DOHH2 (cell line): ENCODE data around the gene GGT7.

Experiments
- H3F3A ChIP-seq: fragments of 200-600 bp; sonication (generic), shearing (Covaris generic); 2 replicates; pipeline ENCODE4 v1.6.0; 2016; ENCODE audit warnings: antibody characterized with exemption, mild to moderate bottlenecking; ENCODE audit not compliant: control insufficient read depth, insufficient read depth
- H3K27ac ChIP-seq: fragments of 200-600 bp; sonication (generic); 2 replicates; pipeline ENCODE4 v1.5.1; 2014; ENCODE audit warnings: low read depth, mild to moderate bottlenecking, low read length, moderate library complexity
- H3K27me3 ChIP-seq: fragments of 200-600 bp; sonication (generic); 2 replicates; pipeline ENCODE4 v1.6.1; 2014; ENCODE audit warnings: mild to moderate bottlenecking, low read length, mixed read lengths; ENCODE audit not compliant: control insufficient read depth
- H3K36me3 ChIP-seq: fragments of 200-600 bp; sonication (generic); 2 replicates; pipeline ENCODE4 v1.6.1; 2014; ENCODE audit warnings: mild to moderate bottlenecking, low read length, moderate library complexity, mixed read lengths; ENCODE audit not compliant: control insufficient read depth
- H3K4me1 ChIP-seq: fragments of 200-600 bp; sonication (generic); 2 replicates; pipeline ENCODE4 v1.6.1; 2014; ENCODE audit warnings: mild to moderate bottlenecking, low read length, mixed read lengths; ENCODE audit not compliant: control insufficient read depth
- H3K4me2 ChIP-seq: fragments of 200-600 bp; sonication (generic); 2 replicates; pipeline ENCODE4 v1.6.0; 2014; ENCODE audit warnings: mild to moderate bottlenecking, low read length, moderate library complexity
- H3K4me3 ChIP-seq: fragments of 200-600 bp; sonication (generic); 2 replicates; pipeline ENCODE4 v1.5.1; 2014; ENCODE audit warnings: mild to moderate bottlenecking, low read length, mixed read lengths
- H3K79me2 ChIP-seq: fragments of 200-600 bp; sonication (generic); 2 replicates; pipeline ENCODE4 v1.6.1; 2014; ENCODE audit warnings: mild to moderate bottlenecking, low read length, mixed read lengths; ENCODE audit not compliant: control insufficient read depth
- H3K9me2 ChIP-seq: fragments of 200-600 bp; sonication (generic); replicated peaks from 2 replicates; pipeline ENCODE4 v1.6.1; 2014; ENCODE audit warnings: mild to moderate bottlenecking, low read length, mixed read lengths; ENCODE audit not compliant: control insufficient read depth
- H3K9me3 ChIP-seq: fragments of 200-600 bp; sonication (generic); 2 replicates; pipeline ENCODE4 v1.6.1; 2014; ENCODE audit warnings: antibody characterized with exemption, low read length, mixed read lengths; ENCODE audit not compliant: control insufficient read depth, insufficient read depth
- H4K20me1 ChIP-seq: fragments of 200-600 bp; sonication (generic); 2 replicates; pipeline ENCODE4 v1.6.0; 2014; ENCODE audit warnings: low read depth, mild to moderate bottlenecking, antibody characterized with exemption, low read length, moderate library complexity; ENCODE audit not compliant: control insufficient read depth, insufficient read depth
- CTCF ChIP-seq: fragments of 200-600 bp; sonication (generic); IDR thresholded peaks from one replicate; pipeline ENCODE4 v1.5.1; 2014; ENCODE audit warnings: antibody characterized with exemption, mild to moderate bottlenecking, low read depth, low read length; ENCODE audit not compliant: poor library complexity, severe bottlenecking
- EZH2phosphoT487 ChIP-seq: fragments of 200-600 bp; sonication (generic); IDR thresholded peaks from 2 replicates; pipeline ENCODE4 v1.6.1; 2017; ENCODE audit warnings: borderline replicate concordance, mild to moderate bottlenecking, antibody characterized with exemption, low read length, moderate library complexity, mixed read lengths

The GGT7 gene

GRCh38 chr20:34829191-34829590 is 43.5 kb downstream of the GGT7 start:
- peaks cover under 1% of the 10 kb centered on the region; the same call in 1 of the 2 replicates for H4K20me1 ChIP-seq
- peaks cover 14% of the 10 kb centered on the region for H3K79me2 ChIP-seq
- no peak overlapping the region for H3K4me3 ChIP-seq
- peaks cover 16% of the 10 kb centered on the region for H3K27me3 ChIP-seq
- H3F3A ChIP-seq: peaks cover 5% of the 10 kb centered on the region; the same call in 1 of the 2 replicates
- H3K9me2 ChIP-seq: no peaks in the 10 kb centered on the region
- H3K36me3 ChIP-seq: peaks cover 4% of the 10 kb centered on the region; the same call in 1 of the 2 replicates
- TF ChIP-seq CTCF (peak; percentile 14), EZH2phosphoT487 (no peak)
- peak overlapping the region; percentile 40 for H3K4me2 ChIP-seq
- peak overlapping the region; percentile 27; the same call in 1 of the 2 replicates for H3K27ac ChIP-seq
- peaks cover 39% of the 10 kb centered on the region for H3K4me1 ChIP-seq
- H3K9me3 ChIP-seq: no peaks in the 10 kb centered on the region

GRCh38 chr20:34825530-34826362 is 46.9 kb downstream of the GGT7 start, which contains the start of gene NCOA6:
Gene NCOA6, minus strand, starts transcription at chr20:34825651. Its CDS starts 43,296 bp downstream, at chr20:34782355.
- Histone ChIP-seq H3K79me2 (peaks cover 46% of the 10 kb centered on the region), H3F3A (peaks cover 5% of the 10 kb centered on the region; the same call in 1 of the 2 replicates), H3K9me3 (no peaks in the 10 kb centered on the region), H4K20me1 (peaks cover 15% of the 10 kb centered on the region; the same call in 1 of the 2 replicates), H3K4me3 (peak within 1 kb of the TSS; percentile 100), H3K4me1 (peaks cover 41% of the 10 kb centered on the region), H3K27ac (peak within 1 kb of the TSS; percentile 61), H3K36me3 (peaks cover 7% of the 10 kb centered on the region; the same call in 1 of the 2 replicates), H3K4me2 (peak within 1 kb of the TSS; percentile 92), H3K27me3 (no peaks in the 10 kb centered on the region), H3K9me2 (no peaks in the 10 kb centered on the region)
- TF ChIP-seq EZH2phosphoT487 (no peak), CTCF (no peak)

GRCh38 chr20:34824806-34825529 is 47.7 kb downstream of the GGT7 start:
- Histone ChIP-seq H3K4me3 (peak overlapping the region; percentile 100), H3K9me2 (no peaks in the 10 kb centered on the region), H3K27me3 (no peaks in the 10 kb centered on the region), H3F3A (peaks cover 5% of the 10 kb centered on the region; the same call in 1 of the 2 replicates), H3K79me2 (peaks cover 53% of the 10 kb centered on the region), H3K4me1 (peaks cover 34% of the 10 kb centered on the region), H3K36me3 (peaks cover 7% of the 10 kb centered on the region; the same call in 1 of the 2 replicates), H3K9me3 (no peaks in the 10 kb centered on the region), H3K4me2 (peak overlapping the region; percentile 90), H4K20me1 (peaks cover 15% of the 10 kb centered on the region; the same call in 1 of the 2 replicates), H3K27ac (peak overlapping the region; percentile 61)
- peak; percentile 21 for TF ChIP-seq CTCF
- TF ChIP-seq EZH2phosphoT487: no peak
